Measurements from ENCODE around the gene AVPI1.
"Not testable (repeated sequence)": the region's sequence is repeated elsewhere in the genome, so short reads cannot be mapped to it uniquely, and the experiment has no call there.

Gene AVPI1

DNA sequence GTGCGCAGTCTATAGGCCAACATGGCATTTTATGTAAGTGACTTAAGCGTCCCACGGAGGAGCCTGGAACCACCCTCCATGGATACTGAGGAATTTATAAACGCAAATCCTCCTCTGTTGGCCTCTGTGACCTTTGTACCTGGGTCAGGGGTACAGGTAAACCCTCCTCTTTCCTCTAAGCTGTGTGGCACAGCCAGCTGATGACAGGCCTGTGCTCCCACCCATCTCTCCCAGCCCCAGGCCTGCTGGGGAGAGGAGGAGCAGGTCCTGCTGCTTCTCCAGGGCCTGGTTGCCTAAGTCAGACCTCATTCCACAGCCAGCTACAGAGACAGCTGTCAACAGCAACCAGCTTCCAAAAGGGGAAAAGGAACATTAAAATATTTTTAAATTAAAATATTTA lies 5.0 kb downstream of the AVPI1 start:
- DNase-seq: no peak

GRCh38 chr10:97679594-97679993 lies 7.4 kb downstream of the AVPI1 start:
- DNase-seq: no peak

- DNase-seq: peak; percentile 13
These were observed 10.1 kb downstream of the AVPI1 start for GRCh38 chr10:97676770-97677581.

GRCh38 chr10:97675222-97675621 lies 11.8 kb downstream of the AVPI1 start:
- no peak for DNase-seq

- no peak for DNase-seq
These were observed 13.1 kb downstream of the AVPI1 start for GRCh38 chr10:97673736-97674525.

DNA sequence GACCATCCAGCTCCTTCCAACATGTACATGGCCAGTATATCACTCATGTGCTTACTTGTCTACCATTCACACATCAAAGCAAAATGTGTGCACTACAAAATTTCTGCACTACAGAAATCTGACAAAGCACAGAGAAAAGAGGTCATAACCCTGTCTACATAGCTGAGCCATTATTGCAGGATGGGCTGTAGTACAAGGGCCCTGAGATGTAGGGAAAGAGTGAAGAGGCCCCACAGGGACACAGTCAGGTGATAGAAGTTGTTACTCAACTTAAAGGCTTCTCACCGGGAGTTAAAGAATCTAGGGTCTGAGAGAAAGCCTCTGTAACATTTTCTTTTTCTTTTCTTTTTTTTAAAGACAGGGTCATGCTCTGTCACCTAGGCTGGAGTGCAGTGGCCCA lies 17.5 kb downstream of the AVPI1 start:
- DNase-seq: no peak

DNA sequence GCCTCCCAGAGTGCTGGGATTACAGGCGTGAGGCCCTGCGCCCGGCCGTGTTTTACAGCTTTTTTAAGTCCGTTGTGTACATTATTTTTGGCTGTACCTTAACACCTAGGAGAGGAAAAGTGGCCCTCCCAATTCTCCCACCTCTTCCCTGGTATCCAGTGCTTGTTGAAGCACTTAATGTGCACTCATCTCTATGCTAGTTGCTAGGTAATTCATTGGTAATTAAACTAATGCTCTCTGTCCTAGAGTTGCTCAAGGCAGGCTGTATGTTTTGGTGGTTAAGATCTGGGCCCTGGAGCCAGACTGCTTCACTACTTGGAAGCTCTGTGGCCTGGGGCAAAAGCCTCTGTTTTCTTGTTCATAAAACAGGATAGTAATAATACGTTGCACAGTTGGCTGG lies 19.6 kb downstream of the AVPI1 start:
- DNase-seq: no peak

GRCh38 chr10:97666992-97667391 lies 20.0 kb downstream of the AVPI1 start:
- DNase-seq: no peak

- no peak for DNase-seq
These were observed 22.7 kb downstream of the AVPI1 start for GRCh38 chr10:97664282-97664850.

- DNase-seq: no peak
These were observed 27.5 kb downstream of the AVPI1 start for GRCh38 chr10:97659589-97659988.

- DNase-seq: no peak
These were observed 30.3 kb downstream of the AVPI1 start for GRCh38 chr10:97656777-97657176.

- no peak for DNase-seq
These were observed 35.3 kb downstream of the AVPI1 start for GRCh38 chr10:97651773-97652172.

GRCh38 chr10:97650726-97651125 lies 36.3 kb downstream of the AVPI1 start:
- no peak for DNase-seq

GRCh38 chr10:97649405-97649750 lies 37.7 kb downstream of the AVPI1 start:
- not testable (repeated sequence) for DNase-seq

- DNase-seq: peak; percentile 82
These were observed 38.3 kb downstream of the AVPI1 start for GRCh38 chr10:97648562-97649404.

DNA sequence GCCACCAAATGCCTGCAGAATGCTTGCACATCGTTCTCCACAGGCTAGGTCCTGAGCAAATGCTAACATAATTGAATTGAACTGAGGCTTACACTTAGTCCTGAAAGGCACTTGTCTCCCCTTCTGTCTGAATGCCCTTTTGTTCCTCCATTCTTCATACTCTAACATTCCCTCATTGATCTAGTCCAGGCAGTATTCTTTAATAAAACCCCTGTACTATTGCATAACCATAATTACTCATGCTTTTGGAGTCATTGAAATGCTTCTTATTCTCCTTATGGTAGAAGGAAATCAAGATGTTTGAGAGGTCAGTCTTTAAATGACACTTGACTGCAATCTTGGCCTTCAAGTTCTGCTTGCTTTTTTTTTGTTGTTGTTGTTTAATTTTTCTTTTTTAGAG lies 39.5 kb downstream of the AVPI1 start:
- no peak for DNase-seq

- no peak for DNase-seq
These were observed 42.1 kb downstream of the AVPI1 start for GRCh38 chr10:97644936-97645335.

GRCh38 chr10:97643441-97643985 lies 43.5 kb downstream of the AVPI1 start:
- DNase-seq: no peak

DNA sequence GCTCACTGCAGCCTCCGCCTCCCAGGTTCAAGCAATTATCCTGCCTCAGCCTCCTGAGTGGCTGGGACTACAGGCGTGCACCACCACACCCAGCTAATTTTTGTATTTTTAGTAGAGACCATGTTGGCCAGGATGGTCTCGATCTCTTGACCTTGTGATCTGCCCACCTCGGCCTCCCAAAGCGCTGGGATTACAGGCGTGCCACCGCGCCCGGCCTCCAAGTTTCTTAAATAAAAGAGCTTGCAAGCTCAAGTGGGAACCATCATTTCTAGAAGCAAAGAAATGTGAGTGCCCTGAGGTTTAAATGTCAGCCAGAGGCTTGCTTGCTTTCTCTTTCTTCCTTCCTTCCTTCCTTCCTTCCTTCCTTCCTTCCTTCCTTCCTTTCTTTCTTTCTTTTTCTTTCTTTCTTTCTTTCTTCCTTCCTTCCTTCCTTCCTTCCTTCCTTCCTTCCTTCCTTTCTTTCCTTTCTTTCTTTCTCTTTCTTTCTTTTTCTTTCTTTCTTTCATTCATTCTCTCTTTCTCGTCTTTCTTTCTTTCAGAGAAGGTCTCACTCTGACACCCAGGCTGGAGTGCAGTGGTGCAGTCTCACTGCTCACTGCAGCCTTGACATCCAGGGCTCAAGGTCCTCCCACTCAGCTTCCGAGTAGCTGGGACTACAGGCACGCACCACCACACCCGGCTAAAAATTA lies 44.4 kb downstream of the AVPI1 start:
- DNase-seq: not testable (repeated sequence)

DNA sequence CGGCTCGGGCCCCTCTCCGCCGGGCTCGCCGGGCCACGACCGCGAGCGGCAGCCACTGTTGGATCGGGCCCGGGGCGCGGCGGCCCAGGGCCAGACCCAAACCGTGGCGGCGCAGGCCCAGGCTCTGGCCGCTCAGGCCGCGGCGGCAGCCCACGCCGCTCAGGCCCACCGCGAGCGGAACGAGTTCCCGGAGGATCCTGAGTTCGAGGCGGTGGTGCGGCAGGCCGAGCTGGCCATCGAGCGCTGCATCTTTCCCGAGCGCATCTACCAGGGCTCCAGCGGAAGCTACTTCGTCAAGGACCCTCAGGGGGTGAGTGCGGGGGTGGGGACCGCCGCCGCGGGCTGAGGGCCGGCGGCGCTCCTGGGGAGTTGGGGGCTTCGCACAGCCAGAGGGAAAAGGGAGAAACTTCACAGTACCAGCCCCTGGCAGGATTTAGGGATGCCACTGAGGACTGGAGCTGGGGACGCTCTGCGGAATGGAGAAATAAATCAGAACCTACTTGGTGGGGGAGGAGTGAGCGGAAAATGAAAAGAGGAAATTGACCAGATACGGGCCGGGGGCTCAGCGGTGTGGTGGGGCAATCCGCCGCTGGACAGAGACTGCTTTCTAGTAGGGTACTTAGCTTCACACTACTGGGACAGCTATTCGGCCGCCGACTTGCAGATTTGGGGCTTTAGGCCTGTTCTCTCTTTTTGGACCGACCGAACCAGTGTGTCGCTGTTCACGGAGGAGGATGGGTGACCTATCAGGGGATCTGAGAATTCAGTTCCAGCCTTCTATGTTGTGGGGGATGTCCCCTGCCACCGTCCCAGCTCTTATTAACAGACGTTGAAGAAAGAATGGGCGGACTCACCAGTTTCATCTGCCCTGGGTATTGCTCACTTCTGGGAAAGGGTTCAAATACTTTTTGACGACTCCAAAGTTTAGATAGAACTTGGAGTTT lies 45.9 kb downstream of the AVPI1 start:
- no peak for DNase-seq
